HG03103 (cell line): ENCODE results near the gene STXBP2.
"Not testable (repeated sequence)": the region's sequence is repeated elsewhere in the genome, so short reads cannot be mapped to it uniquely, and the experiment has no call there.

Experiments
- ATAC-seq: cut with Tn5 transposase; IDR thresholded peaks from one replicate; pipeline ENCODE4 v1.9.1; 2021; ENCODE audit warnings: low read depth; ENCODE audit not compliant: unreplicated experiment

The STXBP2 gene

GRCh38 chr19:7631577-7631976 is 5.3 kb upstream of the STXBP2 start:
- ATAC-seq = no peak

DNA sequence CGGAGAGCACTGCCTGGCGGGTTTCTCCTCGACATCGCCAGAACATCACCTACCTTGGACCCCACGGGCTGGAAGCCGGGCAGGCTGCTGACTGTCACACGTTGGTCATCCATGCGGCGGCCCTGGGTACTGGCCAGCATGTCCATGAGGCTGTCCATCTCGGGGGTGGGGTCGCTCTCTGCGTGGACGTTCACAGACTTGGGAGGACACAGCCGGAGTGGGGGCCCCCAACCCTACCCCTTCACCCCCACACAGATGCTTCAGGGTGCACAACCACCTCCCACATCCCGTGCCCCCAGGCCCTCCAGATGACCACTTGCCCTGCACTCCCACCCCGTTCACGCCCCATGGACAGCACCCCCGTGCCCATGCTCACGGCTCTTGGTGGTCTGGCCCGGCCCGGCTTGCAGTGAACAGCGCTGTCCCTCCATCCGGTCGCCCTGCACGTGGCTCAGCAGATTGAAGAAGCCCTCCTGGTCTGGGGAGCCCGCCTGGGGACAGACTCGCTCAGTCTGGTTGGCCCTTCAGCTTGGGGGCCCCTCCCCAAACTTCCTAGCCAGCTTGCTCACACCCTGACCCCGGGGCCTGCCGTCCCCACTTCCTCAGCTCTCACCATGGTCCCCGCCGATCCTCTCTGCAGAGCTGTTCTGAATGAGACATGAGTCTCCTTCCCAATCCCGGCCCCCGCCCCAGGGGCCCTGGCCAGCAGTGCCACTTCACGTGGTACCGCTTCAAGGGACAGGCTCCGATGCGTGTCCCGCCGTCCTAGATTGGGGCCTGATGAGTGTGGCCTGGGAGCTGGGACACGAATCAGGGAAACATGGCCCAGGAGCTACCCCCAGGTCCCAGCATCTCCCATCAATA is 4.3 kb upstream of the STXBP2 start:
- no peak for ATAC-seq

DNA sequence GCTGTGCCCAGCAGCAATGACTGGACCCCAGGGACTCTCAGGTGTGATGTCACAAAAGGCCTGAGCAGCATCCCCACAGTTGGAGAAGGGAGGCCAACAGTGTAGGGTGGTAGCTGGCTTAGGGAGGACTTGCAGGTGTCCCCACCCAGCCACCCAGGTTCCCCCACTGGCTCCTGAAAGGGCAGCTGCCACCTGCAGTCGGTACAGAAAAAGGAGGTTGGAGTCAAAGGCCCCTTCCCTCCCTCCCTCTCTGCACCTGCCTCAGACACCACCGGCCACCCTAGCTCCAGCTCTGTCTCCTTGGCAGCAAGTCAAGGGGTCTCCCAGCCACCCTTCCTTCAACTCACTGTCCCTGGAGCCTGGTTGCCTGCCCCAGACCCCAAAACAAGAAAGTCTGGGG is 3.2 kb upstream of the STXBP2 start, which contains the start of gene PCP2:
TSS of gene PCP2 (minus strand) at position 22 of the 400 bp plus-strand sequence. CDS start 262 bp downstream, outside the sequence.
- no peak for ATAC-seq

- no peak for ATAC-seq
Measured at GRCh38 chr19:7635670-7636069, 1.2 kb upstream of the STXBP2 start.

- no peak for ATAC-seq
Measured at GRCh38 chr19:7636317-7636690, 606 bp upstream of the STXBP2 start.

GRCh38 chr19:7637374-7638256 is 705 bp downstream of the STXBP2 start:
- peak; percentile 17 for ATAC-seq

GRCh38 chr19:7638802-7639465 is 2.0 kb downstream of the STXBP2 start:
- ATAC-seq = no peak

DNA sequence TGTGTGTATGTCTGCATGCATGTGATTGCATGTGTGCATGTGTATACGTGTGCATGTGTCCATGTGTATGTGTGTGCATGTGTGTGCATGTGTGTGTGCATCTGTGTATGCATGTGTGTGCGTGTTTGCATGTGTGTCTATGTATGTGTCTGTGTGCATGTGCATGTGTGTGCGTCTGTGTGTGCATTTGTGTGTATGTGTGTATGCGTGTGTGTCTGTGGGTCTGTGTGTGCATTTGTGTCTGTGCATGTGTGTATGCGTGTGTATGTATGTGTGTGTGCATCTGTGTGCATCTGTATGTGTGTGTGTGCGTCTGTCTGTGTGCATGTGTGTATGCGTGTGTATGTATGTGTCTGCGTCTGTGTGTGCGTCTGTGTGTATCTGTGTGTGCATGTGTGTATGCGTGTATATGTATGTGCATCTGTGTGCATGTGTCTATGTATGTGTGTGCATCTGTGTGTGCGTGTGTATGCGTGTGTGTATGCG is 3.0 kb downstream of the STXBP2 start:
- ATAC-seq = no peak

GRCh38 chr19:7640803-7641202 is 3.9 kb downstream of the STXBP2 start:
- no peak for ATAC-seq

DNA sequence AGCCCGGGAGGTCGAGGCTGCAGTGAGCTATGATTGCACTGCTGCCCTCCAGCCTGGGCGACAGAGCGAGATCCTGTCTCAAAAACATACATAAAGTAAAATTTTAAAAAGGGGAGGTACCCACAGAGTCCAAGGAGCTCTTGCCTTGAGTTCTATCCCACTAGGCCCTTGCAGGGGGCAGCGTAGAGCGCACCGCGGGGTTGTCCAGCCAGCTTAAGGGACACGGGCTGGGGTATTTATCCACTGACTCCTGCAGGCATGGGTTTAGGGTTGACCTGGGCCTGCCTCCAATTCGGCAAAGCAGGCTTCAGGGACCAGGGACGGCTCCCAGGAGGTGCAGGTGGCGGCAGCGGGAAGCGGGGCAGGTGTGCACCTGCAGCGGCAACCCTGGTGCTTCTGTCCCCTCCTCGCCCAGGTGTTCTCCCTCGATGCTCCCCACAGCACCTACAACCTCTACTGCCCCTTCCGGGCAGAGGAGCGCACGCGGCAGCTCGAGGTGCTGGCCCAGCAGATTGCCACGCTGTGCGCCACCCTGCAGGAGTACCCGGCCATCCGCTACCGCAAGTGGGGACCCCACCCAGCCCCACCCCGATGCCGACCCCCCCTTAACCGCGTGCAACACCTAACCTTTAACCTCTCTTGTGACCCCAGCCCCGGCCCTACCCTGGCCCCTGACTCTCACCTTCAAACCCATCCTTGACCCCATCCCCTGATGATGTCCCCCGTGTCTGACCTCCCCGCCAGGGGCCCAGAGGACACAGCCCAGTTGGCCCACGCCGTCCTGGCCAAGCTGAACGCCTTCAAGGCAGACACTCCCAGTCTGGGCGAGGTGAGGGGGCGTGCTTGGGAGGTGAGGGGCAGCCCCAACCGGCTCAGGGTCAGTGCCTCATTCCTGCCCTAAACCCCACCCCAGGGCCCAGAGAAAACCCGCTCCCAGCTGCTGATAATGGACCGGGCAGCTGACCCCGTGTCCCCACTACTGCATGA is 4.7 kb downstream of the STXBP2 start:
- no peak for ATAC-seq

DNA sequence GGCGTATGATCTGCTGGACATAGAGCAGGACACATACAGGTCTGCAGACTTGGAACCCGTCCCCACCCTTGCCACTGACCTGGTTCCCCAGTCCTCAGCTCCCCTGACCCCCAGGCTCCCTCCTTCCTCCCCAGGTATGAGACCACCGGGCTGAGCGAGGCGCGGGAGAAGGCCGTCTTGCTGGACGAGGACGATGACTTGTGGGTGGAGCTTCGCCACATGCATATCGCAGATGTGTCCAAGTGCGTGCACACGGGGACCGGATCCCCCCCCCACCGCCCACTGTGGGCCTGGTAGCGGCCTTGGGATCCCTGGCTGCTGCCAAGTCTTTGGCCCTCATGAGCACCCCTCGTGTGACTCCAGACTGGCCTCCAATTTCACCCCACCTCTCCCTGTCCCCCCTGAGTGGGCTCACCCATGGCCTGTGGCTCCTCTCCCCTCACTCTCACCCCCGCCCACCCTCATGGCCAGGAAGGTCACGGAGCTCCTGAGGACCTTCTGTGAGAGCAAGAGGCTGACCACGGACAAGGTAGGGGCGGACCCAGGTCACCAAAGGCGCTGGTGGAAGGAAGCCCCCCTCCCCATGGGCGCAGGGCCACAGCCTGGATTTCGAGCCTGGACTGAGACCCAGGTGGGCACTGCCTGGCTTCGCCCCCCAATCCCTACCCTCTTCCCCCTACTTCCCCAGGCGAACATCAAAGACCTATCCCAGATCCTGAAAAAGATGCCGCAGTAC is 5.6 kb downstream of the STXBP2 start:
- ATAC-seq = no peak

DNA sequence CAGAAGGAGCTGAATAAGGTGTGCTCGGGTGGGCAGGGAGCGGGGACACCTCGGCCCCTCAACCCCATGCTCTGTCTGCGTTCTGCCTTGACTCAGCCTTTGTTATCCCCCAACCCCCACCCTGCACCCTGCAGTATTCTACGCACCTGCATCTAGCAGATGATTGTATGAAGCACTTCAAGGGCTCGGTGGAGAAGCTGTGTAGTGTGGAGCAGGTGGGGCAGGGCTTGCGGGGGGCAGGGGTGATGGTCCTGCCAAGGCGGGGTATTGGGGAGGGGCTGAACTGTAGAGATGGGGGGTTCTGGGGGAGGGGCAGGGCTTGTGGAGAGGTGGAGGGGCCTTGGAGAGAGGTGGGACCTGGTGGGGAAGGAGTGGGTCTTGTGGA is 6.1 kb downstream of the STXBP2 start:
- no peak for ATAC-seq

GRCh38 chr19:7643629-7644549 is 7.0 kb downstream of the STXBP2 start:
- ATAC-seq = not testable (repeated sequence)

GRCh38 chr19:7644550-7644877 is 7.6 kb downstream of the STXBP2 start:
- no peak for ATAC-seq

GRCh38 chr19:7645163-7645562 is 8.3 kb downstream of the STXBP2 start:
- ATAC-seq = no peak

DNA sequence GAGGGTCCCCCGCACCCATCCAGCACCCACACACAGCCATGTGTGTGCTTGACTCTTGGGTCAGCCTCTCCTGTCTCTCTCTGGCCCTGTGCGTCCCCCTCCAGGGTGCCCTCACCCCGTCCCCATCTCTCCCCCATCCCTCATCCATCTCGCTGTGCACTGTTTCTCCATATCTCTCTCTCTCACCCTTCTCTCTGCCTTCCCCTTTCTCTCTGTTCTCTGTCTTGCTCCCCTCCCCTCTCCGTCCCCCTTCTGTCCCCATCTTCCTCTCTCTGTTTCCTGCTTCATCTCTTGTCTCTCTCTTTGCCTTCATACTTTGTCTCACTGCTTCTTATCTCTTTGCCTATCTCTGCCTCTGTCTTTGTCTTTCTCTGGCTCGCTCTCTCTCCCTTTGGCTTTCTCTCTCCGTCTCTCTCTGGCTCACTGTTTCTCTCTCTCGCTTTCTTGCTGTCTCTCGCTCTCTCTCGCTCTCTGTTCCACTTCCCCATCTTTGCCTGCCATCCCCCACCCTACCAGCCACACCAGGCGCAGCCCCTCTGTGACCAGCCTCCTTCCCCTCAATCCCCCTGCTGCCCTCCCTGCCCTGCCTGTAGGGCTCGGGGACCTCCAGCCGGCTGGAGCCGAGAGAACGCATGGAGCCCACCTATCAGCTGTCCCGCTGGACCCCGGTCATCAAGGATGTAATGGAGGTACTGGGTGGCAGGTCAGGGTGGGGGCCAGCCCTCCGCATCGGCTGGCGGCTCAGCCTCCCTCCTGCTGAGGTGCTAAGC is 8.9 kb downstream of the STXBP2 start:
- no peak for ATAC-seq

DNA sequence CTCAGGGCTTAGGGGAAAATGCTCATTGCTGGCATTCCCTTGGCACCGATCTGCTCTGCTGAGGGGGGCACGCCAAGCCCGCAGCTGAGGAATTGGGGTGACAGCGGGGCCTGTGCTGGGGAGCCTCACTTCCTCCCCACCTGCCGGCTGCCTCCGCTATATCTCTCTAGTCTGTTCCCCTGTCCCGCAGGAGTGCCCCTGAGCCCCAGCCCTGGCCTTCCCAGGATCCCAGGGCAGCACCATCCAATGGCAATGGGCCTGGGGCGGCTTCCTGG is 9.5 kb downstream of the STXBP2 start:
- no peak for ATAC-seq

- ATAC-seq = no peak
Measured at GRCh38 chr19:7647156-7647555, 10.2 kb downstream of the STXBP2 start.
